HG03175 (cell line): ENCODE results near the gene KDM4C.
"Not testable (repeated sequence)": the region's sequence is repeated elsewhere in the genome, so short reads cannot be mapped to it uniquely, and the experiment has no call there.

Experiments used
- ATAC-seq: cut with Tn5 transposase; IDR thresholded peaks from one replicate; pipeline ENCODE4 v1.9.1; 2021; ENCODE audit warnings: mild to moderate bottlenecking, moderate library complexity; ENCODE audit not compliant: unreplicated experiment

The KDM4C gene

GRCh38 chr9:6926436-6926835 lies 168.7 kb downstream of the KDM4C start:
- no peak for ATAC-seq

GRCh38 chr9:6927838-6928237 lies 170.1 kb downstream of the KDM4C start:
- ATAC-seq = no peak

GRCh38 chr9:6928863-6929262 lies 171.1 kb downstream of the KDM4C start:
- no peak for ATAC-seq

GRCh38 chr9:6929441-6930215 lies 171.9 kb downstream of the KDM4C start:
- no peak for ATAC-seq

- no peak for ATAC-seq
Observed at GRCh38 chr9:6930827-6931226, 173.1 kb downstream of the KDM4C start.

GRCh38 chr9:6931913-6932312 lies 174.1 kb downstream of the KDM4C start:
- ATAC-seq = peak; percentile 68

- no peak for ATAC-seq
Observed at GRCh38 chr9:6936103-6936502, 178.3 kb downstream of the KDM4C start.

- ATAC-seq = no peak
Observed at GRCh38 chr9:6937209-6937608, 179.4 kb downstream of the KDM4C start.

- no peak for ATAC-seq
Observed at GRCh38 chr9:6938447-6938846, 180.7 kb downstream of the KDM4C start.

- no peak for ATAC-seq
Observed at GRCh38 chr9:6938873-6939272, 181.1 kb downstream of the KDM4C start.

- no peak for ATAC-seq
Observed at GRCh38 chr9:6941501-6941900, 183.7 kb downstream of the KDM4C start.

- ATAC-seq = no peak
Observed at GRCh38 chr9:6942406-6942805, 184.6 kb downstream of the KDM4C start.

GRCh38 chr9:6943293-6943692 lies 185.5 kb downstream of the KDM4C start:
- no peak for ATAC-seq

GRCh38 chr9:6944093-6944551 lies 186.3 kb downstream of the KDM4C start:
- no peak for ATAC-seq

- ATAC-seq = no peak
Observed at GRCh38 chr9:6944896-6945295, 187.1 kb downstream of the KDM4C start.

GRCh38 chr9:6945816-6946215 lies 188.0 kb downstream of the KDM4C start:
- no peak for ATAC-seq

- no peak for ATAC-seq
Observed at GRCh38 chr9:6946583-6947166, 188.9 kb downstream of the KDM4C start.

- not testable (repeated sequence) for ATAC-seq
Observed at GRCh38 chr9:6948921-6949320, 191.1 kb downstream of the KDM4C start.

GRCh38 chr9:6955251-6955921 lies 197.6 kb downstream of the KDM4C start:
- ATAC-seq = no peak

- no peak for ATAC-seq
Observed at GRCh38 chr9:6956879-6957278, 199.1 kb downstream of the KDM4C start.

GRCh38 chr9:6959270-6960000 lies 201.7 kb downstream of the KDM4C start:
- no peak for ATAC-seq
